Erythroblast (primary cell): ENCODE measurements around the gene ANKFN1.

Experiments
- GATA1 ChIP-seq: IDR thresholded peaks from 2 replicates; pipeline ENCODE4 v1.6.1; 2011; ENCODE audit warnings: low read depth, mild to moderate bottlenecking, control low read depth, low read length, moderate library complexity
- POLR2A ChIP-seq: IDR thresholded peaks from 2 replicates; pipeline ENCODE4 v1.6.1; 2011; ENCODE audit warnings: mild to moderate bottlenecking, low read length

DNA sequence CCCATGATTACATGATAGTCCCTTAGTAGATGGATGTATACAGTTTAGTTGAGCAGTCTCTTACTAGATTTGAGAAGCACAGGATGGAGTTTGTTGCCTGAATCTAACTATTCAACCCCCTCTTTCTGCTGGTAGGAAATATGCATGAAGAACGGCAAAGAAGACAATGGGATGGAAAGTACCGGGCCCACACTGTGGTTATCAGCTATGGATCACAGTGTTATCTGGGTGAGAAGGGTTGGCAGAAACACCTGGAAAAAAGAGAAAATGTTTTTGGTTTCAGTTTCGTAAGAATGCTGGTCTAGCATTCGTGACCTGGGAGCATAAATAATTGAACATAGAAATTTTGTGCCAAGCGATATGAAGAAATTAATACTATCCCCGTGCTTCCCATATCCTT lies 53.1 kb downstream of the ANKFN1 start:
- TF ChIP-seq POLR2A (no peak), GATA1 (no peak)
